ENCODE results near the gene IKZF5.

The IKZF5 gene

GRCh38 chr10:123013456-123014419 lies 5.1 kb upstream of the IKZF5 start:
- no peak overlapping the region for H3K27ac ChIP-seq (ENCODE audit: low read length)
- H3K4me3 ChIP-seq (ENCODE audit: low read length), result no peak overlapping the region
- no peak for DNase-seq
- H3K36me3 ChIP-seq (replicated peaks; ENCODE audit: insufficient read depth, low read length), result no peaks in the 10 kb centered on the region
- H3K4me1 ChIP-seq (ENCODE audit: low read length), result no peaks in the 10 kb centered on the region
- H4K20me1 ChIP-seq (ENCODE audit: insufficient read depth, low read length), result no peaks in the 10 kb centered on the region
- H3K4me2 ChIP-seq (ENCODE audit: low read depth, low read length), result no peak overlapping the region
- H3K9me3 ChIP-seq (replicated peaks; ENCODE audit: insufficient read depth, low read length), result no peaks in the 10 kb centered on the region
- no peaks in the 10 kb centered on the region for H3K79me2 ChIP-seq (ENCODE audit: low read length)
- no peaks in the 10 kb centered on the region for H3K27me3 ChIP-seq (replicated peaks; ENCODE audit: insufficient read depth, low read length)
- no peak overlapping the region for H2AFZ ChIP-seq (ENCODE audit: low read length)
- H3F3A ChIP-seq (ENCODE audit: insufficient read depth, low read length), result no peaks in the 10 kb centered on the region
- TF ChIP-seq EZH2 (optimal IDR thresholded peaks at IDR 0.05; ENCODE audit: low read depth, low read length), result no peak
- TF ChIP-seq CTCF (IDR thresholded peaks at IDR 0.05; ENCODE audit: low read length), result no peak
- TF ChIP-seq EZH2phosphoT487 (IDR thresholded peaks at IDR 0.05; ENCODE audit: low read length), result no peak
- no peaks in the 10 kb centered on the region for H3K9me2 ChIP-seq (replicated peaks; ENCODE audit: insufficient read depth, low read length)
- no peak overlapping the region for H3K9ac ChIP-seq (ENCODE audit: low read length)

GRCh38 chr10:123011987-123012386 lies 3.4 kb upstream of the IKZF5 start:
- H3K9me2 ChIP-seq (replicated peaks; ENCODE audit: insufficient read depth, low read length), result no peaks in the 10 kb centered on the region
- no peak overlapping the region for H2AFZ ChIP-seq (ENCODE audit: low read length)

GRCh38 chr10:123009105-123009820 lies 668 bp upstream of the IKZF5 start:
- no peaks in the 10 kb centered on the region for H3K27me3 ChIP-seq (replicated peaks; ENCODE audit: insufficient read depth, low read length)
- H3K4me2 ChIP-seq (ENCODE audit: low read depth, low read length), result peak overlapping the region; percentile 99
- no peaks in the 10 kb centered on the region for H3F3A ChIP-seq (ENCODE audit: insufficient read depth, low read length)
- peak overlapping the region; percentile 86 for H3K4me3 ChIP-seq (ENCODE audit: low read length)
- no peak for DNase-seq
- H3K36me3 ChIP-seq (replicated peaks; ENCODE audit: insufficient read depth, low read length), result no peaks in the 10 kb centered on the region
- H3K9me3 ChIP-seq (replicated peaks; ENCODE audit: insufficient read depth, low read length), result no peaks in the 10 kb centered on the region
- peaks cover 4% of the 10 kb centered on the region; the same call in 1 of the 2 replicates for H4K20me1 ChIP-seq (ENCODE audit: insufficient read depth, low read length)
- peaks cover 43% of the 10 kb centered on the region for H3K79me2 ChIP-seq (ENCODE audit: low read length)
- no peaks in the 10 kb centered on the region for H3K9me2 ChIP-seq (replicated peaks; ENCODE audit: insufficient read depth, low read length)
- peak overlapping the region; percentile 64; the same call in 1 of the 2 replicates for H3K9ac ChIP-seq (ENCODE audit: low read length)
- TF ChIP-seq EZH2phosphoT487 (IDR thresholded peaks at IDR 0.05; ENCODE audit: low read length) (no peak), EZH2 (optimal IDR thresholded peaks at IDR 0.05; ENCODE audit: low read depth, low read length) (no peak), CTCF (IDR thresholded peaks at IDR 0.05; ENCODE audit: low read length) (no peak)
- H3K27ac ChIP-seq (ENCODE audit: low read length), result no peak overlapping the region
- peaks cover 10% of the 10 kb centered on the region; the same call in 1 of the 2 replicates for H3K4me1 ChIP-seq (ENCODE audit: low read length)
- peak overlapping the region; percentile 94 for H2AFZ ChIP-seq (ENCODE audit: low read length)

More at GRCh38 chr10:123011987-123012386, 3.4 kb upstream of the IKZF5 start:
- Histone ChIP-seq H3K36me3 (replicated peaks; ENCODE audit: insufficient read depth, low read length) (no peaks in the 10 kb centered on the region), H3F3A (ENCODE audit: insufficient read depth, low read length) (no peaks in the 10 kb centered on the region), H4K20me1 (ENCODE audit: insufficient read depth, low read length) (no peaks in the 10 kb centered on the region), H3K4me2 (ENCODE audit: low read depth, low read length) (no peak overlapping the region), H3K4me1 (ENCODE audit: low read length) (peaks cover 5% of the 10 kb centered on the region; the same call in 1 of the 2 replicates), H3K27me3 (replicated peaks; ENCODE audit: insufficient read depth, low read length) (no peaks in the 10 kb centered on the region), H3K9ac (ENCODE audit: low read length) (no peak overlapping the region), H3K9me3 (replicated peaks; ENCODE audit: insufficient read depth, low read length) (no peaks in the 10 kb centered on the region), H3K79me2 (ENCODE audit: low read length) (peaks cover 16% of the 10 kb centered on the region), H3K4me3 (ENCODE audit: low read length) (no peak overlapping the region), H3K27ac (ENCODE audit: low read length) (no peak overlapping the region)
- DNase-seq, result no peak
- TF ChIP-seq EZH2phosphoT487 (IDR thresholded peaks at IDR 0.05; ENCODE audit: low read length) (no peak), EZH2 (optimal IDR thresholded peaks at IDR 0.05; ENCODE audit: low read depth, low read length) (no peak), CTCF (IDR thresholded peaks at IDR 0.05; ENCODE audit: low read length) (no peak)

All from MM.1S (cell line).